ENCODE data around the gene NXN.

Gene NXN

DNA sequence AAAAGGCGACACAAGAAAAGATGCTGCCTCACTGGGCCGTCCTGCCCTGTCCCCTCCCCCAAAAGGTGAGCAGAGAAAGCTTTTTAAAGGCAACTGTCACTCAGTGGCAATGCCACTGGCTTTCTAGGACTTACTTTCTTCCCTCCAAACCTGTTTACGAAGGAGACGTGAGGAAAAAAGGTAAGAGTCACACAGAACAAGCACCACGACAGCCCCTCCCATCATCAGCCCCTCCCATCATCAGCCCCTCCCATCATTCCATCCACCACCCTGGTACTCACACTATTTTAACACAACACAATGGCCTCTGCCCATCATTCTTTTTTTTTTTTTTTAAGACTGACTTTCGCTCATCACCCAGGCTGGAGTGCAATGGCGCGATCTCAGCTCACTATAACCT is 77.1 kb downstream of the NXN start:
- Histone ChIP-seq H4K8ac (ENCODE audit: low read length) (peak overlapping the region; percentile 49), H3K18ac (ENCODE audit: low read depth in 1 of 2, low read length in 2 of 2) (peak overlapping the region; percentile 59 to 81), H2BK5ac (ENCODE audit: low read depth, low read length, poor library complexity, severe bottlenecking) (no peak overlapping the region), H3K9ac (ENCODE audit: low read length) (peak overlapping the region; percentile 86), H3K79me1 (replicated peaks; ENCODE audit: low read length, poor library complexity, severe bottlenecking) (peaks cover 19% of the 10 kb centered on the region), H3K9me3 (ENCODE audit: control insufficient read depth, low read length) (no peaks in the 10 kb centered on the region), H3K4me2 (ENCODE audit: low read length, poor library complexity, severe bottlenecking) (no peak overlapping the region), H3K4ac (ENCODE audit: low read depth in 1 of 2, low read length in 2 of 2) (peak overlapping the region; percentile 30 to 60), H3K4me3 (ENCODE audit: insufficient read depth in 1 of 2, low read depth in 1 of 2, low read length in 2 of 2) (no peak overlapping the region), H2BK120ac (ENCODE audit: low read depth, low read length) (peak overlapping the region; percentile 42), H3K23ac (ENCODE audit: low read length in 2 of 2) (no peak overlapping the region), H3K36me3 (ENCODE audit: control insufficient read depth in 1 of 2, insufficient read depth in 2 of 2, low read depth in 1 of 2, low read length in 2 of 2) (peaks cover 0 to 7% of the 10 kb centered on the region in 2 experiments), H3K27ac (ENCODE audit: low read length, poor library complexity, severe bottlenecking) (no peak overlapping the region), H3K14ac (ENCODE audit: low read length in 2 of 2) (peak overlapping the region in 1 of 2 experiments; percentile 50), H3K4me1 (ENCODE audit: control insufficient read depth, insufficient read depth, low read depth, low read length) (peaks cover 31% of the 10 kb centered on the region), H3K27me3 (ENCODE audit: control insufficient read depth in 1 of 2, insufficient read depth in 1 of 2, low read length in 2 of 2) (no peaks in the 10 kb centered on the region), H4K91ac (ENCODE audit: low read length) (peak overlapping the region; percentile 57), H2BK12ac (ENCODE audit: low read length in 2 of 2) (peak overlapping the region; percentile 59 to 87), H2BK15ac (ENCODE audit: low read depth, poor library complexity, severe bottlenecking) (no peak overlapping the region), H2AK5ac (ENCODE audit: low read length, severe bottlenecking) (peak overlapping the region; percentile 97), H2AFZ (ENCODE audit: low read depth, low read length) (no peak overlapping the region)
- no peak for DNase-seq
- WGBS = 90% methylated on average over 7 of the region's 8 CpGs

DNA sequence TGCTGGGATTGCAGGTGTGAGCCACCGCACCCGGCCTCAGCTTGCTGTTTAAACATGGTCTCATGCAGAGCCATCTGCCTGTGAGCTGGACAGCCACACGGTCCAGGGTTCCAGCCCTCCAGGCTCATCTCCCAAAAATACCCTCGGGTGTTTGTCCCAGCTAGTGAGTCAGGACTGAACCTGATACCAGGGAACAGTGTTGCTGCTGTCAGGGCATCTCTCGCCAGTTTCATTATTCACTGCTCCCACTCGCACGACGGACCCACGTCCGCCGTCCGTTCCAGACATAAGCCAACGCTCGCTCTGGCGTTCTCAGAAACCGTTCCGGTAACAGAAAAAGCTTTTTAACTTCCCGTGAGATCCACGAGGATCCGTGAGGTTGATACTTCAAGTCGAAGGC is 77.6 kb downstream of the NXN start:
- Histone ChIP-seq H3K4ac (ENCODE audit: low read depth in 1 of 2, low read length in 2 of 2) (peak overlapping the region; percentile 60 to 93), H4K8ac (ENCODE audit: low read length) (peak overlapping the region; percentile 45), H2AK5ac (ENCODE audit: low read length, severe bottlenecking) (peak overlapping the region; percentile 97), H3K14ac (ENCODE audit: low read length in 2 of 2) (peak overlapping the region in 1 of 2 experiments; percentile 44), H4K91ac (ENCODE audit: low read length) (peak overlapping the region; percentile 57), H2BK15ac (ENCODE audit: low read depth, poor library complexity, severe bottlenecking) (peak overlapping the region; percentile 97), H2AFZ (ENCODE audit: low read depth, low read length) (no peak overlapping the region), H3K9me3 (ENCODE audit: control insufficient read depth, low read length) (no peaks in the 10 kb centered on the region), H3K4me1 (ENCODE audit: control insufficient read depth, insufficient read depth, low read depth, low read length) (peaks cover 31% of the 10 kb centered on the region), H2BK120ac (ENCODE audit: low read depth, low read length) (peak overlapping the region; percentile 42), H2BK5ac (ENCODE audit: low read depth, low read length, poor library complexity, severe bottlenecking) (no peak overlapping the region), H3K23ac (ENCODE audit: low read length in 2 of 2) (no peak overlapping the region), H3K27me3 (ENCODE audit: control insufficient read depth in 1 of 2, insufficient read depth in 1 of 2, low read length in 2 of 2) (no peaks in the 10 kb centered on the region), H2BK12ac (ENCODE audit: low read length in 2 of 2) (peak overlapping the region; percentile 59 to 79), H3K18ac (ENCODE audit: low read depth in 1 of 2, low read length in 2 of 2) (peak overlapping the region; percentile 37 to 81), H3K4me2 (ENCODE audit: low read length, poor library complexity, severe bottlenecking) (no peak overlapping the region), H3K4me3 (ENCODE audit: insufficient read depth in 1 of 2, low read depth in 1 of 2, low read length in 2 of 2) (peak overlapping the region in 1 of 2 experiments; percentile 57), H3K79me1 (replicated peaks; ENCODE audit: low read length, poor library complexity, severe bottlenecking) (peaks cover 21% of the 10 kb centered on the region), H3K27ac (ENCODE audit: low read length, poor library complexity, severe bottlenecking) (no peak overlapping the region), H3K36me3 (ENCODE audit: control insufficient read depth in 1 of 2, insufficient read depth in 2 of 2, low read depth in 1 of 2, low read length in 2 of 2) (peaks cover 0 to 10% of the 10 kb centered on the region in 2 experiments), H3K9ac (ENCODE audit: low read length) (peak overlapping the region; percentile 86)
- WGBS = 93% methylated on average over 21 of the region's 21 CpGs
- DNase-seq = no peak

DNA sequence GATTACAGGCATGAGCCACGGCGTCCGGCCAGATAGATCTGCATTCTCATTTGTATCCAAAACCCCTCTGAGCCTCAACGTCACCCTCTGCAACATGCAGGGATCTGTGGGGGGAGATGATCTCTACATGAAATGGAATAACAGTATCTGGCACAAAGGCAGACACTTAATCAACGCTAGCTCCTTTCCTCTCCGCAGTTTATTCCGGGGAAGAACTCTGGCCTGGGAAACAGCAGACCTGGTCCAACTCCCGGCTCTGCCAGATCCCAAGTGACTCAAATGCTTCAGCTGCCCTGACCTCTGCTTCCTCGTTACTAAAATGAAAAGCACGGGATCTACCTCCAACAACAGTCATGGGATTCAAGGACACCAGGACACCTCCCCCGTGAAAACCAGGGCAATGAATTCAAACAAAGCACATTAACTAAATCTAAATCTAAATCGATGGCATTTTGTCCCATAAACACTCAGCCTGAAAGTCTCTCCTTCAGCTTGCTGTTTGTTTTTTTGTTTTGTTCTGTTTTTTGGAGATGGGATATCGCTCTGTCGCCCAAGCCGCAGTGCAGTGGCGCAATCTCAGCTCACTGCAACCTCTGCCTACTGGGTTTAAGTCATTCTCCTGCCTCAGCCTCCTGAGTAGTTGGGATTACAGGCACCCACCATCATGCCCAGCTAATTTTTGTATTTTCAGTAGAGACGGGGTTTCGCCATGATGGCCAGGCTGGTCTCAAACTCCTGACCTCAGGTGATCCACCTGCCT is 78.2 kb downstream of the NXN start:
- H3K4me1 ChIP-seq (ENCODE audit: control insufficient read depth, insufficient read depth, low read depth, low read length) = peaks cover 31% of the 10 kb centered on the region
- peak overlapping the region; percentile 67 for H2BK15ac ChIP-seq (ENCODE audit: low read depth, poor library complexity, severe bottlenecking)

DNA sequence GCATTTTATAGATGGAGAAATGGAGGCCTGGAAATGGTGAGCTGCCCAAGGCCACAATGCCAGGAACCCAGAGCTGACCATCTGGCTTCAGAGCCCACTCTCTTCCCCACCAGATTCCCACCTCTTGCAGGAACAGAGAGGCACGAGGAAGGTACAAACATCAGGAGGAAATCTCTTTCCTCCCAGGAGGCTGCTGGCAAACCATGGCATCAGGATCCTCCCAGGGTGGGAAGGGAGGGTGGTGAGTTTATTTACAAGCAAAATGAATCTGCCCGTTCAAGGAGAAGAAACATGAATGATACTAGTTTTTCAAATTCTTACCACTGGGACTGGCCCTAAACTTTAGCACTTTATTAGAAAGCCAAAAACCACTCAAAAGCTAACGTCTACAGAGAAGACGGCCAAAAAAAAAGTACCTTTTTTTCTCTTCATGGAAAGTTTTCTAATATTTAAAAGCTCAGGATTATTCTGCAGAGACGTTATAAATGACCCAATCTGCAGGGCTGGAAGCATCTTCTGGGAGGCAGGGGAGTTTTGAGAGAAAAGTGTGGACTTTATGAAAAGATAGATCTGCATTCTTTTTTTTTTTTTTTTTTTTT is 79.1 kb downstream of the NXN start:
- no peak for DNase-seq
- WGBS = 44% methylated on average over 2 of the region's 5 CpGs
- no peak overlapping the region for H2BK120ac ChIP-seq (ENCODE audit: low read depth, low read length)

More for the DNA sequence above, 78.2 kb downstream of the NXN start:
- Histone ChIP-seq H2BK12ac (ENCODE audit: low read length in 2 of 2) (peak overlapping the region in 1 of 2 experiments; percentile 79), H2AK5ac (ENCODE audit: low read length, severe bottlenecking) (no peak overlapping the region), H2AFZ (ENCODE audit: low read depth, low read length) (no peak overlapping the region), H3K18ac (ENCODE audit: low read depth in 1 of 2, low read length in 2 of 2) (peak overlapping the region; percentile 55 to 81), H3K4me2 (ENCODE audit: low read length, poor library complexity, severe bottlenecking) (no peak overlapping the region), H3K14ac (ENCODE audit: low read length in 2 of 2) (peak overlapping the region in 1 of 2 experiments; percentile 44), H2BK120ac (ENCODE audit: low read depth, low read length) (no peak overlapping the region), H3K4me3 (ENCODE audit: insufficient read depth in 1 of 2, low read depth in 1 of 2, low read length in 2 of 2) (peak overlapping the region in 1 of 2 experiments; percentile 57), H4K8ac (ENCODE audit: low read length) (peak overlapping the region; percentile 46), H3K27ac (ENCODE audit: low read length, poor library complexity, severe bottlenecking) (no peak overlapping the region), H3K79me1 (replicated peaks; ENCODE audit: low read length, poor library complexity, severe bottlenecking) (peaks cover 23% of the 10 kb centered on the region), H3K9me3 (ENCODE audit: control insufficient read depth, low read length) (no peaks in the 10 kb centered on the region), H2BK5ac (ENCODE audit: low read depth, low read length, poor library complexity, severe bottlenecking) (no peak overlapping the region), H3K36me3 (ENCODE audit: control insufficient read depth in 1 of 2, insufficient read depth in 2 of 2, low read depth in 1 of 2, low read length in 2 of 2) (peaks cover 0 to 12% of the 10 kb centered on the region in 2 experiments), H4K91ac (ENCODE audit: low read length) (peak overlapping the region; percentile 57), H3K23ac (ENCODE audit: low read length in 2 of 2) (no peak overlapping the region), H3K27me3 (ENCODE audit: control insufficient read depth in 1 of 2, insufficient read depth in 1 of 2, low read length in 2 of 2) (no peaks in the 10 kb centered on the region), H3K4ac (ENCODE audit: low read depth in 1 of 2, low read length in 2 of 2) (peak overlapping the region in 1 of 2 experiments; percentile 93), H3K9ac (ENCODE audit: low read length) (peak overlapping the region; percentile 86)
- DNase-seq = peak; percentile 90
- 47% methylated on average over 17 of the region's 18 CpGs for WGBS

More for the DNA sequence above, 79.1 kb downstream of the NXN start:
- H3K18ac ChIP-seq (ENCODE audit: low read depth in 1 of 2, low read length in 2 of 2) = no peak overlapping the region
- H3K27ac ChIP-seq (ENCODE audit: low read length, poor library complexity, severe bottlenecking) = no peak overlapping the region
- peaks cover 27% of the 10 kb centered on the region for H3K4me1 ChIP-seq (ENCODE audit: control insufficient read depth, insufficient read depth, low read depth, low read length)
- peaks cover 0 to 12% of the 10 kb centered on the region in 2 experiments for H3K36me3 ChIP-seq (ENCODE audit: control insufficient read depth in 1 of 2, insufficient read depth in 2 of 2, low read depth in 1 of 2, low read length in 2 of 2)
- peaks cover 22% of the 10 kb centered on the region for H3K79me1 ChIP-seq (replicated peaks; ENCODE audit: low read length, poor library complexity, severe bottlenecking)
- no peak overlapping the region for H3K4me3 ChIP-seq (ENCODE audit: insufficient read depth in 1 of 2, low read depth in 1 of 2, low read length in 2 of 2)
- no peak overlapping the region for H4K91ac ChIP-seq (ENCODE audit: low read length)
- H3K9me3 ChIP-seq (ENCODE audit: control insufficient read depth, low read length) = no peaks in the 10 kb centered on the region
- no peak overlapping the region for H2BK5ac ChIP-seq (ENCODE audit: low read depth, low read length, poor library complexity, severe bottlenecking)
- H3K27me3 ChIP-seq (ENCODE audit: control insufficient read depth in 1 of 2, insufficient read depth in 1 of 2, low read length in 2 of 2) = no peaks in the 10 kb centered on the region
- peak overlapping the region; percentile 26 for H3K9ac ChIP-seq (ENCODE audit: low read length)
- H2BK12ac ChIP-seq (ENCODE audit: low read length in 2 of 2) = no peak overlapping the region
- H4K8ac ChIP-seq (ENCODE audit: low read length) = no peak overlapping the region
- H2AFZ ChIP-seq (ENCODE audit: low read depth, low read length) = no peak overlapping the region
- H2BK15ac ChIP-seq (ENCODE audit: low read depth, poor library complexity, severe bottlenecking) = peak overlapping the region; percentile 80
- no peak overlapping the region for H3K23ac ChIP-seq (ENCODE audit: low read length in 2 of 2)
- no peak overlapping the region for H3K4ac ChIP-seq (ENCODE audit: low read depth in 1 of 2, low read length in 2 of 2)
- H2AK5ac ChIP-seq (ENCODE audit: low read length, severe bottlenecking) = no peak overlapping the region
- H3K4me2 ChIP-seq (ENCODE audit: low read length, poor library complexity, severe bottlenecking) = no peak overlapping the region
- no peak overlapping the region for H3K14ac ChIP-seq (ENCODE audit: low read length in 2 of 2)
